Astrocyte (in vitro differentiated cells and primary cell): ENCODE data around the gene CADM1. TPM values are rescaled to one million over a fixed set of nuclear protein-coding genes. Genes with fewer than 3 reads are reported as not detected.

ENCODE experiments used
- DNase-seq: peaks from one replicate; pipeline ENCODE4 v3.0.0-alpha.2; 2010; ENCODE audit warnings: low read depth
- FAIRE-seq: peaks from 2 replicates; lab custom pipeline; 2011; peaks lifted over from hg19 to GRCh38; lab: Jason Lieb, UNC
- H2AFZ ChIP-seq: 2 replicates; pipeline ENCODE4 v1.6.0; 2012; ENCODE audit warnings: low read depth, low read length, inconsistent platforms
- H3K27ac ChIP-seq: 2 replicates; pipeline ENCODE4 v1.5.1; 2011; ENCODE audit warnings: low read depth, low read length, inconsistent platforms
- H3K27me3 ChIP-seq: 2 replicates; pipeline ENCODE4 v1.6.0; 2011; ENCODE audit warnings: low read length, inconsistent platforms; ENCODE audit not compliant: insufficient read depth
- H3K36me3 ChIP-seq: 2 replicates; pipeline ENCODE4 v1.5.1; 2011; ENCODE audit warnings: low read length, inconsistent platforms; ENCODE audit not compliant: insufficient read depth
- H3K4me1 ChIP-seq: 2 replicates; pipeline ENCODE4 v1.5.1; 2011; ENCODE audit warnings: low read length, inconsistent platforms; ENCODE audit not compliant: insufficient read depth
- H3K4me2 ChIP-seq: 2 replicates; pipeline ENCODE4 v1.6.0; 2012; ENCODE audit warnings: low read length, inconsistent platforms
- H3K4me3 ChIP-seq: 2 replicates; pipeline ENCODE4 v1.5.1; 2011; ENCODE audit warnings: low read depth, mild to moderate bottlenecking, low read length, inconsistent platforms; ENCODE audit not compliant: insufficient read depth
- H3K79me2 ChIP-seq: 2 replicates; pipeline ENCODE4 v1.6.0; 2012; ENCODE audit warnings: mild to moderate bottlenecking, low read length, inconsistent platforms; ENCODE audit not compliant: insufficient read depth
- H3K9ac ChIP-seq: 2 replicates; pipeline ENCODE4 v1.6.0; 2012; ENCODE audit warnings: mild to moderate bottlenecking, low read length, inconsistent platforms
- H3K9me3 ChIP-seq: 2 replicates; pipeline ENCODE4 v1.5.1; 2012; ENCODE audit warnings: low read depth, mild to moderate bottlenecking, low read length, inconsistent platforms; ENCODE audit not compliant: insufficient read depth
- H4K20me1 ChIP-seq: 2 replicates; pipeline ENCODE4 v1.6.0; 2012; ENCODE audit warnings: low read length, inconsistent platforms; ENCODE audit not compliant: insufficient read depth
- H3K27ac Mint-ChIP-seq: one replicate; pipeline ENCODE4 v1.8.0; 2021; ENCODE audit warnings: mild to moderate bottlenecking, mixed read lengths; ENCODE audit not compliant: unreplicated experiment
- H3K27me3 Mint-ChIP-seq: one replicate; pipeline ENCODE4 v1.8.0; 2021; ENCODE audit warnings: low read depth, mixed read lengths; ENCODE audit not compliant: unreplicated experiment
- H3K36me3 Mint-ChIP-seq: one replicate; pipeline ENCODE4 v1.8.0; 2021; ENCODE audit warnings: low read depth, mixed read lengths; ENCODE audit not compliant: unreplicated experiment
- H3K4me1 Mint-ChIP-seq: one replicate; pipeline ENCODE4 v1.8.0; 2021; ENCODE audit warnings: low read depth, mixed read lengths; ENCODE audit not compliant: unreplicated experiment
- H3K4me3 Mint-ChIP-seq: one replicate; pipeline ENCODE4 v1.8.0; 2021; ENCODE audit warnings: mild to moderate bottlenecking, moderate library complexity, mixed read lengths; ENCODE audit not compliant: unreplicated experiment
- H3K9me3 Mint-ChIP-seq: one replicate; pipeline ENCODE4 v1.8.0; 2021; ENCODE audit warnings: mild to moderate bottlenecking, mixed read lengths; ENCODE audit not compliant: unreplicated experiment
- CTCF ChIP-seq: IDR thresholded peaks from 2 replicates; pipeline ENCODE4 v1.5.1; 2011; ENCODE audit warnings: low read depth, mild to moderate bottlenecking, inconsistent platforms, low read length, moderate library complexity; ENCODE audit not compliant: insufficient read depth
- EZH2 ChIP-seq: IDR thresholded peaks from 2 replicates; pipeline ENCODE4 v1.6.1; 2012; ENCODE audit warnings: mild to moderate bottlenecking, low read length, inconsistent platforms; ENCODE audit not compliant: insufficient read depth
- total RNA-seq: library from RNA; stranded (reverse); gene quantifications from 2 replicates; pipeline ENCODE4 v1.2.1, GENCODE V29; 2021

CADM1 gene
- total RNA-seq, 1 donor from 2014 or later: 414 TPM

DNA sequence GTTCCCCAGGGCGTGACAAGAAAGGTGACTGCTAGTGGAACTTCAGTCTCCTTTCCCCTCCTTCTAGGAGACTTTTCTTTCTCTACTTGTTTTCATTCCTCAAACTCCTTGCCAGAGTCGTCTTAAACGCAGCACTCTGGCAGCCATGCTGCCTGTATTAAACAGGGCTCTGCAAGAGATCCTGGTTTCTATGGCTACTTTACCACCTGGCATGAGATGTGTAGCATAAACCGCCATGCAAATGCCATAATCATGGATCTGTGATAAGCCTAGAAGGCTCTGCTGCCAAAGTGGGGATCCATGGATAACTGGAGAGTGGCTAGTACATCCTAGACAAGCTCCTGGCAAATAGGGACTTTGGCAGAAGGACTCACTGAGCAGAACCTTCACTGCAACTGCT is 321.1 kb downstream of the CADM1 start:
- H3K9ac ChIP-seq: no peak overlapping the region
- H3K27ac ChIP-seq: no peak overlapping the region
- H3K36me3 ChIP-seq: no peaks in the 10 kb centered on the region
- Mint-ChIP-seq H3K36me3 (peaks cover 16% of the 10 kb centered on the region), H3K4me1 (peaks cover 3% of the 10 kb centered on the region), H3K9me3 (no peaks in the 10 kb centered on the region), H3K4me3 (no peak overlapping the region), H3K27ac (no peak overlapping the region), H3K27me3 (no peaks in the 10 kb centered on the region)
- no peaks in the 10 kb centered on the region for H3K79me2 ChIP-seq
- H3K4me3 ChIP-seq: no peak overlapping the region
- H3K4me1 ChIP-seq: no peaks in the 10 kb centered on the region
- no peaks in the 10 kb centered on the region for H3K27me3 ChIP-seq
- no peak for DNase-seq
- TF ChIP-seq EZH2 (no peak), CTCF (no peak)
- H4K20me1 ChIP-seq: no peaks in the 10 kb centered on the region
- no peak overlapping the region for H2AFZ ChIP-seq
- no peaks in the 10 kb centered on the region for H3K9me3 ChIP-seq
- no peak overlapping the region for H3K4me2 ChIP-seq
- FAIRE-seq: no peak

DNA sequence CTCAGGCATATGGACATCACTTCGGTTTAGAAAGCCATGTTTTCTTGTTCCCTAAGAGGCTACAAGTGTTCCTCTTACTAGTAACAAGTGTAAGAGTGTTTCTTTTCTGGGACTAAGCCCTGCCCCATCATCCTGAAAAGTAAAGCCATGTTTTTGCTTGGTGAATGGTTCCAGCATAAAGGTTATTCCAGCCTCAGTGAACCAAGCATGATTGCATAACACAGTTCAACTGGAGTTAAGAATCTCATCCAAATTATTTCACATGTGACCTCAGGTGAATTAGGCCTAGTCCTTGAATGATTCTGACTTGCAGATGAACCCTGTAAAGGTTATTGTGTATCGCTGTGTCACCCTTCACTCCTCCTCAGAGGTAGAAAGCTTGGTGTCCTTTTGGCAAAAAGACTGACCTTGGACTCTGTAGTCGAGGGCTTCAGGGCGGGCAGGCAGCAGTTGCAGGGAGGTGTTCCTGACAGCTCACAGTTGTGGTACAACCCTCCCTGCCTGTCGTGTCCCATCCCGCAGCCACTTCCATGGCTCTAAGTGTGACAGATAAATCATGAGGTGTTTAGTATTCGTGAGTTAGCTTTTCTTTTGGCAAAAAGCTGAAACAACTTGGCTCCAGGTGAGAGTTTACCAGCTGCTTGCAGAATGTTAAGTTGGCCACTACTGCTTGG is 321.8 kb downstream of the CADM1 start:
- H3K79me2 ChIP-seq: no peaks in the 10 kb centered on the region
- no peaks in the 10 kb centered on the region for H3K36me3 ChIP-seq
- no peaks in the 10 kb centered on the region for H4K20me1 ChIP-seq
- no peak overlapping the region for H3K27ac Mint-ChIP-seq
- H3K9me3 ChIP-seq: no peaks in the 10 kb centered on the region
- H3K27me3 ChIP-seq: no peaks in the 10 kb centered on the region
- H3K9me3 Mint-ChIP-seq: no peaks in the 10 kb centered on the region
- DNase-seq (no peak), FAIRE-seq (no peak)
- no peak overlapping the region for H3K4me3 ChIP-seq
- peaks cover 17% of the 10 kb centered on the region for H3K36me3 Mint-ChIP-seq
- no peak overlapping the region for H3K4me2 ChIP-seq
- no peak overlapping the region for H2AFZ ChIP-seq
- H3K9ac ChIP-seq: no peak overlapping the region
- no peak overlapping the region for H3K27ac ChIP-seq
- TF ChIP-seq CTCF: no peak
- peaks cover 3% of the 10 kb centered on the region for H3K4me1 Mint-ChIP-seq
- H3K27me3 Mint-ChIP-seq: no peaks in the 10 kb centered on the region
- H3K4me3 Mint-ChIP-seq: no peak overlapping the region
- H3K4me1 ChIP-seq: no peaks in the 10 kb centered on the region

- no peaks in the 10 kb centered on the region for H4K20me1 ChIP-seq
- H3K36me3 Mint-ChIP-seq: peaks cover 15% of the 10 kb centered on the region
- H3K4me3 ChIP-seq: no peak overlapping the region
- H3K4me3 Mint-ChIP-seq: no peak overlapping the region
- H3K4me1 ChIP-seq: no peaks in the 10 kb centered on the region
- no peaks in the 10 kb centered on the region for H3K9me3 Mint-ChIP-seq
- DNase-seq (no peak), FAIRE-seq (no peak)
- H3K27ac Mint-ChIP-seq: no peak overlapping the region
- no peak overlapping the region for H2AFZ ChIP-seq
- TF ChIP-seq EZH2: no peak
- no peak for TF ChIP-seq CTCF
- no peaks in the 10 kb centered on the region for H3K27me3 ChIP-seq
- H3K4me2 ChIP-seq: no peak overlapping the region
- H3K4me1 Mint-ChIP-seq: peaks cover 3% of the 10 kb centered on the region
- H3K79me2 ChIP-seq: no peaks in the 10 kb centered on the region
- no peaks in the 10 kb centered on the region for H3K9me3 ChIP-seq
- no peak overlapping the region for H3K9ac ChIP-seq
- no peaks in the 10 kb centered on the region for H3K36me3 ChIP-seq
- H3K27me3 Mint-ChIP-seq: no peaks in the 10 kb centered on the region
- no peak overlapping the region for H3K27ac ChIP-seq
Measured at GRCh38 chr11:115181538-115181937, 322.7 kb downstream of the CADM1 start.
